Hematopoietic multipotent progenitor cell treated with erythropoietin and hydrocortisone succinate and interleukin-3 and kit ligand, for 15 days (in vitro differentiated cells): Measurements from ENCODE around the gene OR8K5.
"Not testable (repeated sequence)": the region's sequence is repeated elsewhere in the genome, so short reads cannot be mapped to it uniquely, and the experiment has no call there.

Experiments used
- DNase-seq: peaks from one replicate; pipeline ENCODE4 v3.0.0-alpha.2; 2015; ENCODE audit warnings: low spot score

The OR8K5 gene, protein sequence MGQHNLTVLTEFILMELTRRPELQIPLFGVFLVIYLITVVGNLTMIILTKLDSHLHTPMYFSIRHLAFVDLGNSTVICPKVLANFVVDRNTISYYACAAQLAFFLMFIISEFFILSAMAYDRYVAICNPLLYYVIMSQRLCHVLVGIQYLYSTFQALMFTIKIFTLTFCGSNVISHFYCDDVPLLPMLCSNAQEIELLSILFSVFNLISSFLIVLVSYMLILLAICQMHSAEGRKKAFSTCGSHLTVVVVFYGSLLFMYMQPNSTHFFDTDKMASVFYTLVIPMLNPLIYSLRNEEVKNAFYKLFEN

GRCh38 chr11:56160217-56160616 lies at the start of gene OR8K5:
Gene OR8K5, minus strand, starts transcription at chr11:56160317. Its CDS starts 0 bp downstream, at chr11:56160317.
- DNase-seq, result no peak

DNA sequence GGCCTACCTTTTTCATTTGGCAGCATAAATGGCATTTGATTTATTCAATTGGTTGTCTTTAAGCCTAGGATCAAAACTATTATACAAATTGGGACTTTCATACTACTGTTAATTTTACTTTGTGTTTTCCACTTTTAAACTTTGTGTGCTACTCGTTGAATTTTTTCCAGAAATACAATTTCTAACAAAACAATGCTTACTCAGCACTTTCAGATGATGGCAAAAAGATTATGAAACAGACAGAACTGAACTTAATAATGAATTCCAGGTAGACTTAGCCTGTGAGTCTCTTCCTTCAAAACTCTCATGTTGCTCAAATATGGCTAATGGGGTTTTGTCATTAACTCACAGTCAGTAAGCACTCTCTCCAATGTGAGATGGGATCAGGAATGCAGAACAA lies 47.7 kb upstream of the OR8K5 start:
- no peak for DNase-seq

GRCh38 chr11:56197367-56197766 lies 37.2 kb upstream of the OR8K5 start:
- no peak for DNase-seq

DNA sequence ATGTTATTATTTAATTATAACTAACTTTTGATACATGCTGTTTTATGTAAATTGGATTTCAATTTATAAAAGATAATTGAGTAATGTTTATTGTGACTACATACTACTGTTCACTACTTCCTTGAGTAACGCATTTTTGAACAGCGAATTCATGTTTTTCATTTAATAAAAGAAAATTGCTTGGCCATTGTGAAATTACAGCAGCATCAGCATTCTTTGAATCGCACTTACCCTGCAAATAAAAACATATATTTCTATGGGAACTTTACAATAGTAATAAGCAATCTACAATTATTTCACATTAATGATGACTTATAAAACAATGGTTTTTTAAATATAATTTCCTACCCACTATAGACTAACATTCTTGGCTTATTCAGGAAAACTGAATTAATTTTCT lies 36.6 kb upstream of the OR8K5 start:
- no peak for DNase-seq

DNA sequence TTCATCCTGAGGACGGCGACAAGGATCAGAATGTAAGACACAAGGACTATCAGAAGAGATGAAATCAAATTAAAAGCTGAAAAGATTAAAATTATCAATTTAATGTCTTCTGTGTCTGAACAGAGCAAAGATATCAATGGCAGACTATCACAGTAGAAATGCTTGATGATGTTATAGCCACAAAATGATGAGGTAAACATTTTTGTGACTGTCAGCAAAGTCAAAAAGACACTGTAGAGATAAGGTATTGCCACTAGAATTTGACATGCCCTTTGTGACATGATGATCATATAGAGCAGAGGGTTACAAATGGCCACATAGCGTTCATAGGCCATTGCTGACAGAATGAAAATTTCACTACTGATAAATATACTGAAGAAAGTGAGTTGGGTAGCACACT lies 28.5 kb upstream of the OR8K5 start:
- DNase-seq, result no peak

DNA sequence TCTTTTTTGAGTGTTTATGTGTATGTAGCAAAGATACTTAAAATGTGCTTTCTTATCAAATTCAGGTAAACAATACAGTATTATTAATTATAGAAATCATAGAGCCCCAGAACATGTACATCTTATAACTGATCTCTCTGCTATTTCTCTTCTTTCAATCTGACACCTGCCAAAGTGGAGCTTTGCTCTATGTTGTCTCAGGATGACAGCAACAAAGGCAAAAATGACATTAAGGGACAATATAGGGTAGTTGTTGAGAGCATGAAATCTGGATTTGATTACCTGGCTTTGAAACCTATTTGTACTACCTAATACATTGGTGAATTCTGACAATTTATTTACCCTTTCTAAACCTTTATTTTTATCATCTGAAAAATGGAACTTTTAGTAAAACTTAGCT lies 23.3 kb upstream of the OR8K5 start:
- DNase-seq, result no peak

GRCh38 chr11:56176318-56176717 lies 16.2 kb upstream of the OR8K5 start, which contains the start of gene OR5J2:
Gene OR5J2, plus strand, starts transcription at chr11:56176618. Its CDS starts 0 bp downstream, at chr11:56176618.
- DNase-seq, result no peak

GRCh38 chr11:56172256-56172830 lies 12.2 kb upstream of the OR8K5 start:
- DNase-seq, result no peak

- no peak for DNase-seq
These were observed 3.7 kb upstream of the OR8K5 start for GRCh38 chr11:56163804-56164203.

DNA sequence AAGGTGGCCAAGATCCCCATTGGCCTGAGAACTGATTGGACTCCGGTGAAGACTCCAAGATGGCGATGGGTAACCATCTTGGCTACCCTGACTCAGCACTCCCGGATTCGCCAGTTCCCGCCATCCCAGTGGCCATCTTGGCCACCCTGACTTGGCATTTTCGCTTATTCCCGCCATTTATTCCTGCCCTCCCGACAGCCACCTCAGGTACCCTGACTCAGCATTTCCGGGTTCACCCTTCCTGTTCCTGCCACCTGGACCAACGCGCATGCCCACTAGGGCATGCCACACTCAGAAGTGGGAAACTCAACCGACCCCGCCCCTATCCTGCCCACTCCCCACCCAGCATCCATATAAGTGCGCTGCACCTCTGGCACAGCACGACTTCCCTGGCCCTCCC lies 7.8 kb downstream of the OR8K5 start:
- no peak for DNase-seq

DNA sequence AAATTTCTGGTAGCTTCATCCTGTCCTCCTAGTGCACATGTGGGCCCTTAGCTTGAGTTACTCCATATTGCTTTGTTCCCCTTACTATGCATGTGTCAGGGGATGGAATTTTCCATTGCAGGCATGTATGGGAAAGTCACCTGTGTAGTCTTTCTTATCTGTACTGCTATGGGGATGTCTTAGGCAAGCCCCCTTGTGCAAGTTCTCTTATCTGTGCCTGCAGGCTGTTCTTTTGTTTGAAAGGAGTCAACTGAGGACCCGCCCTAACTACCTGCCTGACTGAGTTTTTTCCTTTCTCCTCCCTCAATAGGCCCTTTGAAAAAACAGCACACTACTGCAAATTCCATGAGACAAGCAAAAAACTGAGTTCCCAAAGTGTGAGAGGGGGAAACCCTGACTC lies 8.7 kb downstream of the OR8K5 start:
- DNase-seq, result no peak

- not testable (repeated sequence) for DNase-seq
These were observed 16.4 kb downstream of the OR8K5 start for GRCh38 chr11:56143681-56144080.

- no peak for DNase-seq
These were observed 19.9 kb downstream of the OR8K5 start, which contains the start of gene OR8J3 for GRCh38 chr11:56140151-56140661. Gene OR8J3, minus strand, starts transcription at chr11:56140201. Its CDS starts 2,483 bp downstream, at chr11:56137718.

- DNase-seq, result no peak
These were observed 38.0 kb downstream of the OR8K5 start, which contains the start of gene OR8H3 for GRCh38 chr11:56122073-56122472. Gene OR8H3, plus strand, starts transcription at chr11:56122373. Its CDS starts 0 bp downstream, at chr11:56122373.
